HUDEP-2 (cell line): ENCODE data around the gene MAD1L1.
"Not testable (repeated sequence)": the region's sequence is repeated elsewhere in the genome, so short reads cannot be mapped to it uniquely, and the experiment has no call there.

Experiments used
- DNase-seq, 76 experiments: peaks; one replicate each; lab custom pipeline; 2025; ENCODE audit not compliant: unreplicated experiment in 76 of 76; lab: John Stamatoyannopoulos, UW

MAD1L1 gene

GRCh38 chr7:1884583-1885350, 348.0 kb downstream of the MAD1L1 start:
- no peak for DNase-seq

- DNase-seq = peak in 1 of 76 experiments; percentile 31
These were observed 348.7 kb downstream of the MAD1L1 start for GRCh38 chr7:1883834-1884582.

- DNase-seq = peak in 73 of 76 experiments; percentile 21 to 91 (median 68)
These were observed 349.5 kb downstream of the MAD1L1 start for GRCh38 chr7:1883031-1883761.

- peak in 1 of 76 experiments; percentile 33 for DNase-seq
These were observed 350.3 kb downstream of the MAD1L1 start for GRCh38 chr7:1882451-1882850.

GRCh38 chr7:1881946-1882345, 350.8 kb downstream of the MAD1L1 start:
- DNase-seq = no peak

GRCh38 chr7:1876641-1877040, 356.1 kb downstream of the MAD1L1 start:
- not testable (repeated sequence) for DNase-seq

- DNase-seq = peak in 25 of 76 experiments; percentile 6 to 47 (median 27)
These were observed 357.1 kb downstream of the MAD1L1 start for GRCh38 chr7:1875392-1876199.

- not testable (repeated sequence) for DNase-seq
These were observed 358.0 kb downstream of the MAD1L1 start for GRCh38 chr7:1874590-1875391.

- no peak for DNase-seq
These were observed 358.7 kb downstream of the MAD1L1 start for GRCh38 chr7:1873857-1874589.

GRCh38 chr7:1873421-1873820, 359.3 kb downstream of the MAD1L1 start:
- DNase-seq = no peak

GRCh38 chr7:1873070-1873405, 359.7 kb downstream of the MAD1L1 start:
- no peak for DNase-seq

- no peak for DNase-seq
These were observed 360.3 kb downstream of the MAD1L1 start for GRCh38 chr7:1872191-1873069.

- DNase-seq = no peak
These were observed 363.2 kb downstream of the MAD1L1 start for GRCh38 chr7:1869452-1870130.

GRCh38 chr7:1868516-1869165, 364.1 kb downstream of the MAD1L1 start:
- no peak for DNase-seq

- DNase-seq = no peak
These were observed 365.1 kb downstream of the MAD1L1 start for GRCh38 chr7:1867370-1868260.

GRCh38 chr7:1866601-1867000, 366.1 kb downstream of the MAD1L1 start:
- no peak for DNase-seq
